HK-2 (cell line): ENCODE measurements around the gene ZNF474.

Source experiments
- DNase-seq: peaks from one replicate; pipeline ENCODE4 v3.0.0-alpha.2; 2018; ENCODE audit not compliant: unreplicated experiment

Gene ZNF474

DNA sequence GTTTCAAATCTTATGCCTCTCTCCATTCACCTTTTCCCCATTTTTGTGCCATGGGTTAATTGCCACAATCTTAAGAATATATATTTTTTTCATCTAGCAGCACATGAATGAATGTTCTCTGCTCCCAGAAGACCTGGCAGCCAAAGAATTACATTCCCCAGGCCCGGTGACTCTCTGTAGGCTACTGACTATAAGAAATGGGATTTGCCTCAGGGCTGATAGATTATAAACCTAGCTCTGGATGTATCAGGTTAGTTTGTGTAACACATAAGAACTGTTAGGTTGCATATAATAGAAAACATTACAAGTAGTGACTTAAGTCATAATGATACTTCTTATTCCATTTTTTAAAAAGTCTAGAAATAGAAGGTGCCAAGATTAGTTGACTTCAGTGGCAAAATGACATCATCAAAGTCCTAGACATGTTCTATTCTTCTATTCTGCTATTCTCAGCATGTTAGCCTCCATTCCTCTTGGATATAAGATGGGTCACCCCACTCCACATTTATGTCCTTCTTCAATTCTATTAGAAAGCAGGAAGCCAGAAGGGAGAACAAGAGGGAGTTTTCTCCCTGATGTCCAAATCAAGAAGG is 10.9 kb upstream of the ZNF474 start:
- DNase-seq = no peak

GRCh38 chr5:122119205-122119604 is 10.1 kb upstream of the ZNF474 start:
- no peak for DNase-seq

GRCh38 chr5:122120493-122120892 is 8.9 kb upstream of the ZNF474 start:
- DNase-seq = no peak

DNA sequence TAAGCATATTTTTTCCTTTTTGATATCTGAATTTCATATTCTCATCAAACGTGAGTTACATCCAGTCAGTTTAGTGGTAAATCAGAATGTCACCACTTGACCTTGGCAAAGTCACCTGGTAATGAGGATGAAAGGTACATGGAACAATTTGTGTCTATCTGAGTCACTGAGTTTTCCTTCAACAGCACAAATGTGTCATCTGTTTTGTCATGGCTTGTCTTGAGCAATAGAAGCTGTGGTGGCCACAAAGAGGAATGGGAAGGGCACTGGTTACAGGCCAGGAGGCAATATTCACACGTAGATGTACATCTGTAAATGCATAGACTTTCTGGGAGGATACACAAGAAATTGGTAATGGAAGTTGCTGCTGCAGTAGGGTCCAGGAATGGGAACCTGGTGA is 8.4 kb upstream of the ZNF474 start:
- no peak for DNase-seq

- peak; percentile 47 for DNase-seq
Observed at GRCh38 chr5:122121479-122122465, 7.6 kb upstream of the ZNF474 start.

DNA sequence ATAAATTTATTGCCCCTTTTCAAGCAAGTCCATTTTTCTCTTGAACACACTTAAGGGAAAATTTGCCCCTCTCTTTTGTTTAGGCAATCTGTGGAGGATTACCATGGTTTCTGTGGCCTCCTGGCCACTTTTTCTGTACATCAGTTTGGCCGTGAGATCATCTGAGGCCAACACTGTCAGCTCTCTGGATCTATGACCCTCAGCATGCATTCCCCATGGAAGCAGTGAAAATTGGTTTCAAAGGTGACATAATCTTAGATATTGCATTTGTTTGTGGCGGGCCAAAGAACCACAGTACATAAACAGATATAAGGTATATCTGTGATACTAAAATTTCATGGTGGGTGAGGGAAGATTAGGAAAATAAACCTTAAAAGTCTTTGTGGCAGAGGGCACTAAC is 4.6 kb upstream of the ZNF474 start:
- no peak for DNase-seq

DNA sequence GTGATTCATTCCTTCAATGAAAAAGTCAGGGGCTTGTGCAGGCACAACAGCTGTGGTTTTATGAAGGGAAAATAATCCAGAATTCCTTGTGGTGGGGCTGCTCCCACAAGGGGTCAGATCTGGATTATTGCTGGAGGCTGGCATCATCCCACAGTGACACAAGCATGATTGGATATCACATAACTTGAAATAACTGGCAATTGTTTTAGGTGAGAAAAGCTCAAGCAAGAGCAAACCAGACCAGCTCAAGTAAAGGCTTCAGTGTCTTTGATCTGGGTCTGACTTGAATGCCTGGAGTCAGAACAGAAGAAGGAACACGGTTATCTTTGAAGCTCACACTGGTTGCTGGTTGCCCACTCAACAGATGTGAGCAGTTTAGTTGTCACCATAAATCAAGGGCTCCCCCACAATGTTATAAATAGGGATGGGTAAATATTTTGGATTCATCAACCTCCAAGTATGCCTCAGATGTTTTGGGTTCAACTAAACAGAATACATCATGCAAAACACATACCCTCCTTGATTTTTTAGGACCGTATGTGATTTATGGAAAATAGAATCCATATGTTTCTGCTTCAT is 3.1 kb upstream of the ZNF474 start:
- DNase-seq = no peak

- DNase-seq = no peak
Observed at GRCh38 chr5:122126756-122127321, 2.5 kb upstream of the ZNF474 start.

- no peak for DNase-seq
Observed at GRCh38 chr5:122130152-122130551, 806 bp downstream of the ZNF474 start.

- DNase-seq = no peak
Observed at GRCh38 chr5:122137702-122138101, 8.4 kb downstream of the ZNF474 start.

DNA sequence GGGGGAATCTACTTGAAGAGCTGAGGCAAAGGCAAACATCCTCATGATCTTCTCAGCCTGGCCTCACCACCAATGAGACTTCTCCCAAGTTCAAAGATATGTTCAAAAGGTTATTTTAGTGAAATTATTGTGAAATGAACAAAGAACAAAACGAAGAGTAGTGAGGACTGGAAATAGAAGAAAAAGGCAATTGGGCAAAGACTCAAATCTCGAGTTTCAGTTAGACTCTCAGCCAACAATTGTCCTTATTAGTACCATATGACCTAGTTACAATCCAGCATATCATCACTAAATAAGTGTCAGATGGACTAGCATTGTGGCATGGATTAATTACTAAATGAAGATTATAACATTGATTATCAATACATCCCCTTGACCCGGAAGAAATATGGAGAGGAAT is 9.0 kb downstream of the ZNF474 start:
- DNase-seq = no peak

GRCh38 chr5:122140900-122141299 is 11.6 kb downstream of the ZNF474 start:
- DNase-seq = no peak

GRCh38 chr5:122141751-122142150 is 12.4 kb downstream of the ZNF474 start:
- no peak for DNase-seq

DNA sequence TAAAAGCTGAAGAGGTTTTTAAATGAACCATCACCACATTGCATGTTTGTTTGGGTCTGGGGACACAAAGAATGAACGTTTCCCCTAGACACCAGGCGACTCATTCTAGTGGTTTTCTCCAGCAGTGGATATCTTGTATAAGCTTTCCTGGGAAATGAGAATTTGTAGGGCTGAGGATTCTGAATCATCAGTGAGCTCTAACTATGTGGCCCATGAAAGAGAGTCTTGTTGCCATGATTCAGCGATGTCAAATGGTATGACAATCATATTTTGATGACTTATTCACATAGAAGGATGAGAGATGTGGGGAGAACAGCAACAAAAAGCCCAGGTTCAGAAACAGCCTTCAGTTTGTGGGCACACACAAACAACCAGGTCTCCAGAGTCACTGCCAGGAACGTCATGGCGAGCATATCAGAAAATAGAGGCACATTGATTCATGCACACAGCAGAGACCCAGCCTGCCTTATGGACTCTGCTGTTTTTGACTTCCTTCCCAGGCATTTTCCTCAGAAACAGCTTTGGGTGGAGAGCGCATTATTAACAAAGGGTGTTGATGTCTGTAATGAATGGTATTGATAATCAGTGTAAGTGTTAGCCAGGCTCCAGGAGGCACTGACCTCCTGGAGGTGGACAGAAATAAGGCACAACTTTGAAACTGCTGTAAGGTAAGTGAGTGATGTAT is 13.3 kb downstream of the ZNF474 start:
- DNase-seq = no peak

DNA sequence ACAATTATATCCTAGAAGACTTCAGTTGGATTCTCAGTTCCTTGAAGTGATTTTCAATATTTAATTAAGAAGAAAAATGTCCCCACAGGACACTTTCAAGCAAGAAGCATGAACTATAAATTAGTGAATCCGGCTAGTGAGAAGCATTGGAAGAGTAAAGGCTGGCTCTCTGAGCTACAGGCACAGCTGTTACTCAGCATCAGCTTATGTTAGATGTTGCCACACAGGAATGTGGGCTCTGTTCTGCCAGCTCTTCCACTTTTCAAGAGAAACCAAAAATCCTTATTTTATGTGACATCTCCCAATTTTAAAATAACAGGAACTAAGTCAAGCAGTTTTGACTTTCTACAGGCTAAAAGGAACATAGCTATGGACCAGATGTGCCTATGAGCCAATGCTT is 14.9 kb downstream of the ZNF474 start:
- DNase-seq = no peak

GRCh38 chr5:122145906-122146305 is 16.6 kb downstream of the ZNF474 start:
- no peak for DNase-seq

DNA sequence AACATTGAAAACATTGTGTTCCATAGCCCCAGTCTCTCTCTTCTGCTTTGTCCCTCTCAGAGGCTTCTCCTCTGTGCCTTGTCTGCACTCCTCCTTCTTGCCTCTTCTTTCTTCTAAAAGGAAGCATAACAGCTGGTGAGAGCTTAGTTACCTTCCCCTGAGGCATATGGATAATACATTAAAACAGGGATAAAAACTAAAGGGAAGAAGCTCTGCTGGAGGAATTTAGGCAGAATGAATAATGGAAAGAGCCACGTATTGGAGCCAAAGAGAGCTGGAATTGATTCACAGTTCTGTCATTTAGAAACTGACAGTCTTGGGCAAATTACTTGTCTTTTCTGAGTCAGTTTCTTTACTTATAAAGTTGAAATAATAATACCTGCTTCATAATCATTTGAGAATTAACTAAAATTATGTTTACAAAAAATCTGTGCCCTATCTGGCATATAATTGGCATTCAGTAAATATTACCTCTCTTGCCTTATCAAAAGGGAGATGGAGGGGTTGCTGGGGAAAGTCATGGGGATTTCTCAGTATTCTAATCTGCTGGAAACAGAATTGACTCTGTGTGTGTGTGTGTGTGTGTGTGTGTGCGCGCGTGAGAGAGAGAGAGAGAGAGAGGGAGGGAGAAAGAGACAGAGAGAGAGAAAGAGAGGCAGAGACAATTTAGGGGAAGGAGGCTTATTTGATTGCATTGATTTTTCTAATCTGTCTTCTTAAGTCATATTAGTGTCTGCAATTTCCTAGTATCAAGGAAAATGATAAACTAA is 20.2 kb downstream of the ZNF474 start:
- no peak for DNase-seq

- DNase-seq = no peak
Observed at GRCh38 chr5:122150215-122150614, 20.9 kb downstream of the ZNF474 start.

- DNase-seq = no peak
Observed at GRCh38 chr5:122151640-122152039, 22.3 kb downstream of the ZNF474 start.

DNA sequence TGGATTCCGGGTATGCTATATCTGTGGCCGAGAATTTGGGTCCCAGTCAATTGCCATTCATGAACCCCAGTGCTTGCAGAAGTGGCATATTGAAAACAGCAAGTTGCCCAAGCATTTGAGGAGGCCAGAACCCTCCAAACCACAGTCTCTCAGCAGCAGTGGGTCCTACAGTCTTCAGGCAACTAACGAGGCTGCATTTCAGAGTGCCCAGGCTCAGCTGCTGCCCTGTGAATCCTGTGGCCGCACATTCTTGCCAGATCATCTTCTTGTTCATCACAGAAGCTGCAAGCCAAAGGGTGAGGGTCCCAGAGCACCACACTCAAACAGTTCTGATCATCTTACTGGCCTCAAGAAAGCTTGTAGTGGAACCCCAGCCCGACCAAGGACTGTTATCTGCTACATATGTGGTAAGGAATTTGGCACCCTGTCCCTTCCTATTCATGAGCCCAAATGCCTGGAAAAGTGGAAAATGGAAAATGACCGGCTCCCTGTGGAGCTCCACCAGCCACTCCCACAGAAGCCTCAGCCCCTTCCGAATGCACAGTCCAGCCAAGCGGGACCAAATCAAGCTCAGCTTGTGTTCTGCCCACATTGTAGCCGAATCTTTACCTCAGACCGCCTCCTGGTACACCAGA is 23.0 kb downstream of the ZNF474 start:
- DNase-seq = no peak

DNA sequence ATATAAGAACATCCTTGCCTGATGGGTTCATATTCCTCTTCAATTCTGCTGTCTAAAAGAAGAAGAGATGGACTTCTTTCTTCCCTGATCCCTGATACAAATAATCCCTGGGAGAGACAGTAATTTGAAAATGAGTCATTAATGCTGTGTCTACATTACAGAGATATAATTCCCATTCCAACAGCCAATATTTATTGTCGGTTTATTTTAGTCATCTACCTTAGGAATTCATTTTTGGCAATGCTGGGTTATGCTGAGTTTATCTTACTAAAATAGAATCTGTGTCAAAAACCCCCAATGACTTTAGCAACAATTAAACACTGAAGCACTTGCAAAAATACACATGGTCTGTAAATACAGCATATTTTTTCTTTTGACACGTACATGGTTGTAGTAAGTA is 23.9 kb downstream of the ZNF474 start:
- DNase-seq = no peak
